CD4-positive, alpha-beta T cell treated with Interleukin-1 beta for 1 hour (primary cell): ENCODE measurements around the gene ELOF1.

Experiments
- DNase-seq, 2 donors: peaks; one replicate each; pipeline ENCODE4 v3.0.0-alpha.2; 2020 to 2022

Gene ELOF1

DNA sequence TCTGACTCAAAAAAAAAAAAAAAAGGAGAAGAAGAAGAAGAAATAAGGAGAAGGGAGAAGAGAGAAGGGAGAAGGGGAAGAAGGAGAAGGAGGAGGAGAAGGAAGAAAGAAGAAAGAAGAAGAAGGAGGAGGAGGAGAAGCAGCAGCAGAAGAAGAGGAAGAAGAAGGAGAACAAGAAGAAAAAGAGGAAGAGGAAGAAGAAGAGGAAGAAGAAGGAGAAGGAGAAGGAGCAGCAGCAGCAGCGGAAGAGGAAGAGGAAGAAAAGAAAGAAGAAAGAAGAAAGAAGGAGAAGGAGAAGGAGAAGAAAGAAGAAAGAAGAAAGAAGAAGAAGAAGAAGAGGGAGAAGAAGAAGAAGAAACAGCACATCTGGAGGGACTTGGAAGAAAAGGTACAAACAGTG lies 24.5 kb downstream of the ELOF1 start:
- DNase-seq, result no peak

DNA sequence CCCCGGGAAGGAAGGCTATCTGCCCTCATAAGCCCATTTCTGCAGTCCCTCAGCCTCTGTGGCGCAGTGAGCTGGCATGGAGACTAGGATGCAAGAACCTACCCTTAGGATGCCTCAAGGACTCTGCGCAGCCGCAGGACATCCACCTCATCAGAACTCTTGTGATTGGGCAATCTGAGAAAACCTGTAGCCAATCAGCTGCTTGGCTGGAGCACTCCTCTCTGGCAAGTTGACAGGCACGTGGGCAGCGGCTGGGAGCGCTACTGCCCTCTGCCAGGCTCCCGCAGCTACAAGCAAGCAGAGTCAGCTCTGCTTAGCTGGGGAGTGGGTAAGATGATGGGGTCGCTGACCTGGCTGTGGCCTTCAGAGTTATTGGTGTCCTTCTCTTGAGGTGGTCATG lies 28.6 kb downstream of the ELOF1 start:
- peak; percentile 37 to 55 for DNase-seq

DNA sequence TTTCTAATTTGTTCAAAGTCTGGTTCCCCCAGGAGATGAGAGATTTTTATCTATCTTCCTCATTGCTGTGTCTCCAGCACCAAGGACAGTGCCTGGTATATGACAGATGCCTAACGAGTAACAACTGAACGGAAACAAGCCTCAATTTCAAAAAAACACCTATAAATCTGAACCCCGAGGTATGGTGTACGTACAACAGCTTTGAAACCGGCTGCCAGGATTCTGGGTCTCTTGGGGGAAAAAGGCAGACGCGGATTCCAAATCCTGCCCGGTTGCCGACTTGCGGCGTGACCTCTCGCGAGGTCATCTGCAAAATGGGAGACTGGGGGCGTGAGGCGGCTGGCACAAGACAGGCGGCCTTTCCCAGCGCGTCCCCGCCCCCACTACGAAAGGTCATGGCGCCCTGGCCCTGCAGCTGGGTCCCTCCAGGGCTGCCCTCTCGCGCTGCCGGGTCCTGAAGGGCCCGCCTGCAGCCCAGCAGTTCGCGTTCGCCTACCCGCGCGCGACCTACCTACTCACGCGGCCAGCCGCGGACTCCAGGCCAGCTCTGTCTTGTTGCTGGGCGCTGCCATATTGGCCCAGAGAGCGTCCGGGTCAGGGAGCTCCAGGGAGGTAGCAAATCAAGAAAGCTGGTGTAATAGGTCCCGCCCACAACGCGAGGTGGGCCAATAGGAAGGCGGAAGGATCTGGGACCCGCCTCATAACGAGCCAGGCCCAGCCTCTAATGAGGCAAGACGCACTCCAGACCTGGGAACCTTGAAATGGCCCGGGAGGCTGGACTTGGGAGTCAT lies 30.3 kb downstream of the ELOF1 start, which contains the start of gene ECSIT:
ECSIT (minus strand) TSS at position 584 of the 791 bp plus-strand sequence. CDS start 9,964 bp downstream, outside the sequence.
- peak; percentile 95 for DNase-seq

DNA sequence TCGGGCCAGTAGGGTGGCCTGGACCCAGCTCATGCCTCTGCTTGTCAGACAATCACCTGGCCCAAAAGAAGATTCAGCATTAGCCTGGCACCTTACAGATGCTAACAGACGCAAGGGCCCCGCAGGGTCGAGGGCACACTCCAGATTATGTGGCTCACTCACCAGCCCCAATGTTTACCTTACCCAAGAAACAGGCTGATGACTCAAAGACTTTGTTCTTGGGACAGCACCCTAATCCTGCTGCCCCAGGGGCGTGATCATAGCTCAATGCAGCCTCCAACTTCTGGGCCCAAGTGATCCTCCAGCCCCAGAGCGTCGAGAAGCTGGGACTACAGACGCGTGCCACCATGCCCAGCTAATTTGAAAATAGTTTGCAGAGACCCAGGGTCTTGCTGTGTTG lies 39.9 kb downstream of the ELOF1 start:
- no peak for DNase-seq

DNA sequence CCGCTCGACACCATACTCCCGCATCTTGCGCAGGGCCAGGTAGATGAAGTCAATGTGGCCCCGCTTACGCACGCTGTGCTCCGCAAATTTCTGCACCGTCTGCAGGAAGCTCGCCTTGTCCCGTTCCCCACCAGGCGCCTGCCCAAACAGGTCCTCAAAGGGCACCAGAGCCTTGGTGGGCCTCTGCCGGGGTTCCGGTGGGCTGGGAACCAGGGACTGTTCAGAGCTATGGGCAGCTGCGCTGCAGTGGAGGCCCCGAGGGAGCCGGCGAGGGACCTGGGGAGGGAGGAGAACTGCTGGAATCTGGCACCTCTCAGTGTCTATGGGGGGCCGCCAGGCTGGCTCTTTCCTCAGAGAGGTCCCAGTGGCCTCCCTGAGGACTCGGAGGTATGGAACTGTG lies 45.1 kb downstream of the ELOF1 start:
- no peak for DNase-seq

DNA sequence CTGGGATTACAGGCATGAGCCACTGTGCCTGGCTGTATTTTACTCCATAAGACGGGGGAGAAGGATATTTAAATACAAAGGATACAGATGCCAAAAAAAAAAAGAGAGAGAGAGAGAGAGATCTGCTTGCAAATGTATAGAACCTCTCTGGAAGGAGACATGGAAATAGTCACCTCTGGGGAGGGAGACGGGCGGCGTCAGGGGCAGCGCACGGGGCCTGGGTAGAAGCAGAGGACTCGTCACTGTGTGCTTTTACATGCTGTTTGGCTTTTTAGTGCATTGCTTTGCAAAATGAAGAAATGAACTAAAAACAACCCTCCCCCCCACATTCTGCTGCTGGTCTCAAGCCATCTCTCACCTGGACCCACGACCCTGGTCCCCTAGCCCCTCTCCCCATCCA lies 48.6 kb downstream of the ELOF1 start:
- DNase-seq, result no peak

DNA sequence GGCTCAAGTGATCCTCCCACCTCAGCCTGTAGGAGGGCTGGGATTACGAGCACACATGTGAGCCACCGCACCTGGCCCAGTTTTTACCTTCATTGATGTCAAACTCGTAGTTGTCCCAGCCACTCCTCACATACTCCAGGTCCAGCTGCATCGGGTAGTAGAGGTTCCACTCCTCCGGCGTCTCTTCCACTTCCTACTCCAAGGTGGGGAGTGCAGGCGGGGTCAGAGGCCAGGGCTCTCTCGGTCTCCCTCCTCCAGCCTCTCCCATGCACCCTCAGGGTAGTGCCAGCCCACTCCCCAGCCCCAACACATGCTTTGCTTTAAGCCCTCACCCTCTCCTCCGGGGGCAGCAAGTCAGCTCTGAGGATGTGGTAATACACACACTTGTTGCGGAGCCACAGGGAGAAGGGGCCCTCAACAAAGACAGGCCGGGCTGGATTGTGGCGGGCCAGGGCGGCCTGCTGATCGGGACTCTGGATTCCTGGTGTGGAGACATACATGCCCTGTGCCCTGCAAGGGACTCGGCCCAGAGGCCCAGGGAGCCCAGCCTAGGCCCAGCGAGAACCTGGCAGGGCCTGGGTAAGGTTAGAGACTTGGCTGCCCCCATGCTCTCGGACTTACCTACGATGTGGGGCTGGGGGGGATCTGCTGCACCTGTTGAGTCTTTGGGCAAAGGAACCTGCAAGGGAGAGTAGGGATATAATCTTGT lies 51.5 kb downstream of the ELOF1 start:
- DNase-seq, result no peak

DNA sequence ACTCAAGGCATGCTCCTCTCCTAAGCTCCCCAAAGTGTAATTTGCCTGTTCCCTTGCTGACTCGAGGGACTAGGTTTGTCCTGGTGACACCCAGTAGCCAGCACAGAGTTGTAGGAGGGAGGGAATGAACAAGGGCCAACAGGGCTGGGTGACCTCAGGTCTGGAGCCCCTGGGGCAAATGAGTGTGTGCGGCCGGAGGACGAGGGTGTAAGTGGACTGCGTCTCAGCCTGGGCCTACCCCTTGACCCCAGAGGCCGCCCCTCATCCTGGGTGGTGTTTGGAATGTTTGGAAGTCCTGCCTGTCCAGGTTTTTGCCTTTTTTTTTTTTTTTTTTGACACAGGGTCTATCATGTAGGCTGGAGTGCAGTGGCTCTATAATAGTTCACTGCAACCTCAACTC lies 52.1 kb downstream of the ELOF1 start:
- DNase-seq, result no peak

DNA sequence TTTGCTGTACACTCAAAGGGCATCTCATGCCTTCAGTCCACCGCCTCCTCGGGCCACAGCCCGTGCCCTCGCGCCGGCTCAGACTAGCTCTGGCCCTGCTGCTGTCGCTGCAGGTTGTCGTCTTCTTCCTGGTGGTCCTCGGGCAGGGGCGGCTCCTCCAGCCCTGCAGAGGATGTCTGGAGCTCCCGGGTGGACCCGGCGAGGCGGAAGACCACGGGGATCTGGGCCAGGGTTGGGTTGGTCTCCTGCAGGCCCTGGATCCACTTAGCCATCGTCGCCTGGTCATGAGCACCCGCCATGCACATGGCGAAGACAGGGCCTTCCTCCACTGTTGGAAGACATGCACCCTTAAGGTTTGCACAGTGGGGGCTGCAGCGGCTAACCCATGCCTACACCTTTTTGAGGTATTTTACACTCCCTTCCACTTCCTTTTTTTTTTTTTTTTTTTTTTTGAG lies 52.9 kb downstream of the ELOF1 start:
- no peak for DNase-seq

DNA sequence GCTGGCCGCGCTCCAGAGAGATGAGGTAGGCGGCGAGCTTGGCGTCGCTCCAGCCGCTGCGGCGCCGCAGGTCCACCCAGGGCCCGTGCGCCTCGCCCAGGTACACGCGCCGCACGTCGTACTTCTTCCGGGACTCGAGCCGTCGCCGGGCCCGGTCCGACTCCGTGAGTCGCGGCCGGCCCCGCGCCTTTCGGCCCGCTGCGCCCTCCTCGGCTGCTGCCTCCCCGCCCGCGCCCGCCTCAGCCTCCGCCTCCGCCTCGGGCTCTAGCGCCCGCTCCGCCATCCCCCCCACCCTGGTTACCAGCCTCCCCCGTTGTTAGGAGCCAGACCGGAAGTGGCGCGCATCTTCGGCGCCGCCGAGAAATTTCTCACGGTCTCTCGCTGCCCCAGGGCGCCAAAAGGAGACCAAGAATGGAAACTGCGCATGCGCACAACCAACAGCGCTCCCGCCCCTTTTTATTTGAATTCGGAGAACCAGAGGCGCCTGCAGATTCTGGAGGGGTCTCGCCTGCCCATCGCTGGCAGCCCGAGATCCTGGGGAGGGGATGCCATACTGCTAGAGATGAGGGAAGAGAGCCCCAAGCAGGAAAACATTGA lies 53.4 kb downstream of the ELOF1 start, which contains the start of gene ZNF653:
ZNF653 (minus strand) TSS at position 336 of the 597 bp plus-strand sequence; CDS start at position 283, 53 bp downstream.
- DNase-seq, result peak; percentile 95 to 96

DNA sequence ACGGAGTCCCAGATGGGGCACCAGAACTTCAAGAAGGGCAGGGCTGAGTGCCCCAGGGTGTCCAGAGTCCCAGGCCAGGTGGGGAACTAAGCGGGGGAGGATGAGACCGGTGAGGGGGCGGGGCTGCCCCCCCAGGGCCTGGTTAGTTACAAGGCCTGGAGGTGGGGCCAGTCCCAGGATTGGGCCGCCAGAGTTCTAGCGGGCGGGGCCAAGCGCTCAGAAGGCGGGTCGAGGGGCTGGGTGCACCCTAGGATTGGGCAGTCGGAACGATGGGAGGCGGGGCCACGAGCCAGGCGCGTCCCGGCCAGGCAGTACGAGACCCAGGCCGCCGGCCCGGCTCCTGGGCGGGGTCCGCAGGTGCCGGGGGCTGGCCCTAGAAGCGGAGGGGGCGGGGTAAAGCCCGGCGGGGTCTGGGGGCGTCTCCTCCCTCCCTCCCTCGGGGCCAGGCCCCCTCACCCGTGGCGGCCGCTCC lies 54.0 kb downstream of the ELOF1 start:
- DNase-seq, result peak; percentile 98

DNA sequence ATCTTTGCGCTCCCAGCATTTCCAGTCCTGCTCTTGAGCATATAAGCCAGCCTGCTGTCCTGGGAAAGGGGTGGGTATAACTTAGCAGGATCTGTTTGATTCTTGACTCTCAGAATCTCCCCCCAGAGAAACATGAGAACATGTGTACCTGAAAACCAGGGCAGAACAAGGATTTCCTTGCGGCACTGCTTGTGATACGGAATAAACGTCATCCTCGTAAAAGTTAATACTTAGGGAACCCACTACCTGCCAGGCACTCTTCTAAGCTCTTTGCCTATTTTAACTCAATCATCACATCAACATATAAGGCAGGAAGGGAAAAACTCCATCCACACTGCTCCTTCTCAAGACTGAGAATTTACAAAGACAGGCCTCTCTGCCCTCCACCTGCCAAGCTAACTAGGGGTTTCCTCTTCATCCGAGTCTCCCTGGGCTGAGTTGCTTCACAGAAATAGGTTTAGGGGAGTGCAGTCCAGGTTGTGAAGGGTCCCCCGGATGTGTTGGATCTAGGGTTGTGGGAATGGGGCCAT lies 54.5 kb downstream of the ELOF1 start:
- DNase-seq, result no peak
